Cardiac fibroblast (primary cell): ENCODE data around the gene ATG5.

Source experiments
- DNase-seq, 2 donors: peaks; one replicate each; pipeline versions ENCODE4 v3.0.0 to v3.0.0-alpha.2; 2010; ENCODE audit warnings: low read depth in 2 of 2
- H3K4me3 ChIP-seq, 2 donors: replicated peaks in 1 of 2; 1 replicate in 1 of 2; 2 replicates in 1 of 2; pipeline ENCODE4 v1.5.1; 2011; ENCODE audit warnings: low read depth in 2 of 2, low read length in 2 of 2, mild to moderate bottlenecking in 2 of 2, moderate library complexity in 1 of 2
- TF ChIP-seq, protein P1 (sequence below): IDR thresholded peaks from one replicate; pipeline ENCODE4 v1.5.1; 2011; ENCODE audit warnings: low read depth, mild to moderate bottlenecking, low read length, inconsistent platforms

The ATG5 gene

DNA sequence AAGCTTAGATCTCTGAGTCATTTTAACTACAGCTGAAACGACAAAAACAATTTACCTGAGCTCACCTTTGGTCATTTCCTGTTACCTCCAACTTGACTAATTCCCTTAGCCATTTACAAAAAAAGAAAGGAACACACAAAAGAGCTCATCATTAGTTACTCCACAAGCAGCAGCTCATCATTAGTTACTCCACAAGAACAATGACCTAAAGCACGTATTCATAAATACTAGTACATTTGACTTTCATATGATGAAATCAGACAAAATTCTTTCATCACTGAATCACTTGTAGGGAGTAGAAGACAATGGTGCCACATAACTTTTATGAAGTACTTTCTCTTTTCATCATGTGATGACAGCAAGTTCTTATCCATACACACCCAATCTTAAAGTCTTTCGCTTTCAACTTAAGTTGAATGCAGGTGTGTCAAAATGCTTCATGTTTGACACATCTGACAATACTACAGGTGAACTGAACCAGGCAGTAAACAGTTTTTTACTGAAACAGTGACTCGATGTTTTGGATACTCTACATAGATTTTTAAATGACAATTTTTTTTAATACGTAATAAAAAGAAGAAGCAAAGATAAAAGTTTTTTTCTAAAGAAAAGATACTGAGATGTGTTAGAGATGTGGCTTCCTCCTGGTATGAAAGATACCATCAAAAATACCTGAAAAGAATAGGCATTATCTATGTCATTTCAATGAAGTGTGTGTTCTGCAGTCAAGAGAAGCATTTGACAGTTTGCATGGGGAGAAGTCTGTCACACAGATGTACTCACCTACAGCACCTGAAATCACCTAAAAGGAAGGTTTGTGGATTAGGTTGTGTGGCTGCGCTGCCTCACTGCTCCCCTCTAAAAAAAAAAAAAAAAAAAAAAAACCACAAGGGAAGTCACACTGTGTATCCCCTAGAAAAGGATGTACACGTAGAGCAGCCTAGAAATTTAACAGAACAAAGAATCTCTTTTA is 130.3 kb downstream of the ATG5 start:
- no peak overlapping the region for H3K4me3 ChIP-seq
- TF ChIP-seq, protein P1, sequence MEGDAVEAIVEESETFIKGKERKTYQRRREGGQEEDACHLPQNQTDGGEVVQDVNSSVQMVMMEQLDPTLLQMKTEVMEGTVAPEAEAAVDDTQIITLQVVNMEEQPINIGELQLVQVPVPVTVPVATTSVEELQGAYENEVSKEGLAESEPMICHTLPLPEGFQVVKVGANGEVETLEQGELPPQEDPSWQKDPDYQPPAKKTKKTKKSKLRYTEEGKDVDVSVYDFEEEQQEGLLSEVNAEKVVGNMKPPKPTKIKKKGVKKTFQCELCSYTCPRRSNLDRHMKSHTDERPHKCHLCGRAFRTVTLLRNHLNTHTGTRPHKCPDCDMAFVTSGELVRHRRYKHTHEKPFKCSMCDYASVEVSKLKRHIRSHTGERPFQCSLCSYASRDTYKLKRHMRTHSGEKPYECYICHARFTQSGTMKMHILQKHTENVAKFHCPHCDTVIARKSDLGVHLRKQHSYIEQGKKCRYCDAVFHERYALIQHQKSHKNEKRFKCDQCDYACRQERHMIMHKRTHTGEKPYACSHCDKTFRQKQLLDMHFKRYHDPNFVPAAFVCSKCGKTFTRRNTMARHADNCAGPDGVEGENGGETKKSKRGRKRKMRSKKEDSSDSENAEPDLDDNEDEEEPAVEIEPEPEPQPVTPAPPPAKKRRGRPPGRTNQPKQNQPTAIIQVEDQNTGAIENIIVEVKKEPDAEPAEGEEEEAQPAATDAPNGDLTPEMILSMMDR = no peak
- DNase-seq = peak; percentile 57 to 90

DNA sequence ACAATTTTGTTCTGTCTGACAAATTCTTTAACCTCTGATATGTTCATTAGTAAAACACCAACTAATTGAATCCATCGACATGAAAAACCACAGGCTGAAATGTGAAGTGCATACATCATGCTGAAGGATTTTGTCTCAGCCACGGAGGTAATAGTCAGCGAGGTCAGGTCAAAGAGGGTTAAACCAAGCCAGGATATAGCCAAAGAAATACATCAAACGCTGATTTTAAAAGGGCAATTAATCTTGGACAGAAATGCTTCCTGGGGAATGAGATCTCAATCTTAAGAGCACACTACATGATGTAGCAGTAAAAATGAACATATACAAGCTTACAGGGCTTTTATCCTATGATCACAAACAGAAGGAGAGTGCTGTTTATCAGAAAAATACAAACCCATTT is 132.7 kb downstream of the ATG5 start:
- TF ChIP-seq, protein P1 = no peak
- H3K4me3 ChIP-seq = no peak overlapping the region
- DNase-seq = peak in 1 of 2 donors; percentile 55

DNA sequence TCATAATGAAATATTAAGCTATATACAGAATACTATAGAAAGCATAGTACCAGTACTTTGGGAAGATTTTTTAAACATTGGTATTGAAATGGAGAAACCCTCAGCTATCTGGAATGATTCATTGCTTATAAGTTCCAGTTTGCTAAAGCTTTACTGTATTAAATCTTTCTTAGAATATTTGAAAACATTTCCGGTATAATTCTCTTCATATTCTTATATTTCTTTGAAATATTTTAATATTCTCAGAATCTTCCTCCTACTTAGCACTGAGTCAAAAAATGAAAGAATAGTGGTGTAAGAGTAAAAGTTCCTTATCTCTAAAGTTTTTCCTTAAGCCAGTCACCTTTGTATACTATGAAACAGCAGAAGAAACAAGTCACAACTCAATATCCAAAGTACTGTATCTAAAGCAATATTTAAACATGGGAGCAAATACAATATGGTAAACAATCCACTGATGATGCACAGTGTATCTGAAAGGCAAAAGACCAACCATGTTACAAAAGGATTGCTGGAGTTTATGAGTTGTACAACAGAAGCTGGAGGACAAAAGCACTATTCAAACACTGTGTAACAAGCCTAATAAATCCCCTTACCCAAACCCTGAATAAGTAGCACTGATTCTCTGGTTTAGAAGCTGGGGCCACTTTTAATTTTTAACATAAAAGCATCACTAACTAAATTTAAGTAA is 137.3 kb downstream of the ATG5 start:
- TF ChIP-seq, protein P1 = no peak
- no peak overlapping the region for H3K4me3 ChIP-seq
- DNase-seq = no peak

DNA sequence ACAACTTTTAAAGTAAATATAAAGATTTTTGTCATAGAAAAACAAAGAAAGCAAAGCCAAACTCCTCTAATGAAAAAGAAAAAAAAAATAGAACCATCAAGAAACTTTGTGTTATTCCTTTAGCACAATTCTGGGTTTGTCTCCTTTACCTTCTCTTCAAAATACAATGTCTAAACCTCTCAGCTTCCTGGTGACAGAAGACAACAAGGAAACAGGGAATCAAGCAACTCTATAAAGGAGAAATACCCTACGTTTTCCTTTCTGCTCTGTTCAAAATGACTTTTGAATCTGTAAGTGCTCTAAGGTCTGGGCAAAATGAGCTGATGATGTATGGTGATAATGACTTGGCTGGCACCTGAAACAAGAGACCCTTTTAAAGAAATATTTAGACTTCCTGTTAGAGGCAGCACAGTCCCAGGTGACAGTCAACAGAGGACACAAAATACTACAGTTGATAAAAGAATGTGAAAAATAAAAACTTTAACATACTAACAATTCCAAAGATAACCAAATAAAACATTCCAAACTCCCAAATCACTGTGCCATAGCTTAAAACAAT is 138.1 kb downstream of the ATG5 start:
- H3K4me3 ChIP-seq = no peak overlapping the region
- no peak for DNase-seq
- TF ChIP-seq, protein P1 = no peak

- H3K4me3 ChIP-seq = no peak overlapping the region
- no peak for DNase-seq
- TF ChIP-seq, protein P1 = no peak
These were observed 138.8 kb downstream of the ATG5 start for GRCh38 chr6:106186714-106187113.

GRCh38 chr6:106186172-106186571 is 139.4 kb downstream of the ATG5 start:
- no peak overlapping the region for H3K4me3 ChIP-seq
- TF ChIP-seq, protein P1 = no peak
- no peak for DNase-seq
